GM21367 (cell line): Measurements from ENCODE around the gene ANKRD49.
A peak's percentile ranks its signal among the peaks of the same experiment; 100 is the strongest.

ENCODE experiments used
- ATAC-seq: cut with Tn5 transposase; IDR thresholded peaks from one replicate; pipeline ENCODE4 v1.9.1; 2021; ENCODE audit not compliant: unreplicated experiment

ANKRD49 gene, protein sequence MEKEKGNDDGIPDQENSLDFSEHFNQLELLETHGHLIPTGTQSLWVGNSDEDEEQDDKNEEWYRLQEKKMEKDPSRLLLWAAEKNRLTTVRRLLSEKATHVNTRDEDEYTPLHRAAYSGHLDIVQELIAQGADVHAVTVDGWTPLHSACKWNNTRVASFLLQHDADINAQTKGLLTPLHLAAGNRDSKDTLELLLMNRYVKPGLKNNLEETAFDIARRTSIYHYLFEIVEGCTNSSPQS

DNA sequence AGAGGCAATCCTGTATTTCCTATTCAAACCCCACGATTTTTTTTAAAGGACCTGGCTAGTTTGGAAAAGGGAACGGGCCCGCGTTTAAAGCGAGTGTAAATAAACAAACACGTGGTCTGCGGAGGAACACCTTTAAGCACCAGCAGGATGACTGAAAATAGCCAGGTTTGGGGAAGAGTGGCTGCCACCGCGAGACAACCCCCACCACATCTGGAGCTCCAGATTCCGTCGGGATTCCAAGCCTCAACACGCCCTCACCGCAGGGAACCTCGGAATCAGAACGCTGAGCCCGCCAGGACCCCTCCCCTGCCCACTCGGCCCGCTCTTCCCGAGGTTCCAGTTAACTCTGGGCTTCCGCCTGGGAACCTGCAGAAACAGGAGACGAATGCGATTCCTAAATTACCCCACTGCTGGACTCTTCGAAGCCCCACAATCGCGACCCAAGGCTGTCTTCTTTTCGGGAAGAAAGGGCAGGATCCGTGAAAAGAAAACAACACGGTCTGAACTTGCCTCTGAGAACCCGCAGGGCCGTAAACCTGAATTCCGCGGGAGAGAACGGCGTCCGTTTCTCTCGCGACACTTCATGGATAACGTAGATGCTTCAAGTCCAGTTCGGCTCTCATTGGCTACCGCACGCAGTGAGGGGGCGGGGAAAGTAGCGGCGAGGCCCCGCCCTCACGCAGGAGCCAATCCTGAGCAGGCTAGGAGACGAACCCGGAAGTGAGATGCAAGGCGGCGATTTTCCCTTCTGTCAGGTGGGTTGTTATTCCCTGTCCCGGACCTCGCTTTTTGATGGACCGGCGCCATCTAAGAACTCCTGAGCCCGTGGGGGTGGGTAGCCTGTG, at the start of gene ANKRD49, which contains the start of gene MRE11:
Gene ANKRD49 (plus strand): TSS at position 704 of the 845 bp plus-strand sequence. CDS start 2,710 bp downstream, outside the sequence.
Gene MRE11 (minus strand): TSS at position 564 of the 845 bp plus-strand sequence. CDS start 1,043 bp downstream, outside the sequence.
- peak; percentile 100 for ATAC-seq

DNA sequence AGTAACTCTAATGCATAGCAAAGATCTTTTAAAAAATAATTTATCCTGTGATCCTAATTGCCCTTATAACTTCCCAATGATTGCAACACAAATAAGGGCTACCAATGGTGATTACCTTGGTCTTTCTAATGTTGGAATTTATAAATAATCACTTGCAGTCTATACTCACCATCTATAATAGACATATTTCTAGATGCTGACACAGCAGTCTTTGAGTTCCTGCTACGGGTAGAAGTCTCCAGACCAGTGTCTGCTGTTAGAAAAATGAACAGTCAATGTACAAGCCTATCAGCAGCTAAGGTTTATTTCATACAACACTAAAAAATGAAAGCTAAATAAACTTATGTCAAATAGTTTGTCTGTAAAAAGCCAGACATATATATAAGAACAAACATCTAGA, 48.1 kb upstream of the ANKRD49 start:
- ATAC-seq = no peak

DNA sequence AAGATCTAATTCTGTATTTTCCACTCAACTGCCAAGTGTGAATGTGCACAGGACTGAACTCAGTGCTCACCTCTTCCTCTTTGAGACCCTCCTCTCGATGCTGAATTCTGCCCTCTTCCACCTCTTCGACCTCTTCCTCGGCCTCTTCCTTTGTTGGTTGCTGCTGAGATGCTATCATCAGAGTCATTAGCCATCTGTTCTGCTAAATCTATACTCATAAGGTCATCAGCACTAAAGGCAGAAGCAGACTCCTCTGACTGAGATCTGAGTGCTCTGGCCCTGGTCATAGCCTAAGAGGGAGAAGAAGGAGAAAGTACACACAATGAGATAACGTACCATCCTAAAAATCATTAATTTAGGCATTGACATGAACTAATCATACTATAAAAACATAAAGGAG, 46.6 kb upstream of the ANKRD49 start:
- ATAC-seq = no peak

DNA sequence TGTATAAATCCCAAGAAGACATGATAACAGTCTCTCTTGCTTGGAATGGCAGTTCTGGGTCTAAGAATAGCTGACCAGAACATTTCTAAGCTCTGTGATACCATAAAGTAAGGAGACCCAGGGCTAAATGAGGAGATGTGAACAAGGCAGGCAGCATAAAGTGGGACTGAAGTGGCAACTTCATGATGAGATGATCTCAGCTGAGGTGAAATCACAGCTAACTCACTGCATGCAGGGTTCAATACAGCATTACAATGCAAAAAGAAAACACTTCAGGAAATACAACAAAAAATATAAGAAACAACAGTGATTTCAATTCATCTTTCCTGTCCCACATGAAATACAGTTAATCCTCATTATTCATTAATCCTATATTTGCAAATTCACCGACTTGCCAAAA, 44.8 kb upstream of the ANKRD49 start:
- no peak for ATAC-seq

DNA sequence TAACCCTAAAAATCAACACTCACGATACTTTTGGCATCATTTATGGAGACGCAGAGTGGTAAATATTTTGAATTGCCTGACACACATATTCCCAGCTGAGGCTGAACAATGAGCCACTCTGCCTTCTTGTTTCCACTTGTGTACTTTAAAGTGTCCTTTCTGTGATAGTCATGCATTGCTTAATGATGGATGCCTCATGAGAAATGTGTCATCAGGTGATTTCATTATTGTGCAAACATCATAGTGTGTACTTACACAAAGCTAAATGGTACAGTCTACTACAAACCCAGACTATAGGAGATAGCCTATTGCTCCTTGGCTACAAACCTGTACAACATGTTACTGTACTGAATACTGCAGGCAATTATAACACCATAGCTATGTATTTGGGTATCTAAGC, 44.3 kb upstream of the ANKRD49 start:
- ATAC-seq = no peak

DNA sequence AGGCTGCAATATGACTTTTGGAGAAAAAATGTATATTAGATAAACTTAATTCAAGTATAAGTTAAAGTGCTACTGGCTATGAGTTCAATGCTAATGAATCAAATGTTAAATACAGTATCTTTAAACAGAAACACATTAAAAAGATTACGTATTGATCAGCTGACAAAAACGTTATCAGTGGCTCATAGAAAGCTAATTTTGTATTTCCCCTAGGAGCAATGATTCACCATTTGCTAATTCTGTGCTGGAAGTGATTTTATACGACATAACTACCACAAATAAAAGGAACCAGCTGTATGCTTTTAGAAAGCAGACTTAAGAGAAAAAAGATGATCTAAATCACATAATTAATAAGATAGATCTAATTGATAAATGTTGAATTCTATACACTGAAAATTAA, 43.7 kb upstream of the ANKRD49 start:
- ATAC-seq = no peak

DNA sequence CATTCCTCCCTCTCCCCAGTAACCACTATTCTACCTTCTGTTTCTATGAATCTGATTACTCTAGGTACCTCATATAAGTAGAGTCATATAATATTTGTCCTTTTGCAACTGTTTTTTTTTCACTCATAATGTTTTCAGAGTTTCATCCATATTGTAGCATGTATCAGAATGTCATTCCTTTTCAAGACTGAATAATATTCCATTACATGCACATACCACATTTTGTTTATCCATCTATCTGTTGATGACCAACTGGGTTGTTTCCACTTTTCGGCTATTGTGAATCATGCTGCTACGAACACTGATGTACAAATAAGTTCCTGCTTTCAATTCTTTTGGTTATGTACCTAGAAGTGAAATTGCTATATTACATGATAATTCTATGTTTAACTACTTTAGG, 40.8 kb upstream of the ANKRD49 start:
- ATAC-seq = no peak

DNA sequence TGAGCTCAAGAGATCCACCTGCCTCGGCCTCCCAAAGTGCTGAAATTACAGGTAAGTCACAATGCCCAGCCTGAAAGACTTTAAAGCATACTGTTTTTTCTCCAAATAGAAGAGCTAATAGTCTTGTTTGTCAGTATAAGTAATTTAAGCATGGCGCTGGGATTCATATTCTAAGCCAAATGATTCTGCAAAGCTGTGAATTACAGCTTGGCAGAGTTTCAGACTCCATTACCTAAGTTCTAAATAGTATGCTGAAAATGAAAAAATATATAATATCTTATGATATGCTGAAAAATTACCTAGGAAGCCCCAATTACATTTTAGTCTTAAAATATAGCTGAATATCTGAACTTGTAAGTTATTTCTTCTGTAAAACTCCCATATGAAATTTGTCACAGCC, 39.5 kb upstream of the ANKRD49 start:
- no peak for ATAC-seq

DNA sequence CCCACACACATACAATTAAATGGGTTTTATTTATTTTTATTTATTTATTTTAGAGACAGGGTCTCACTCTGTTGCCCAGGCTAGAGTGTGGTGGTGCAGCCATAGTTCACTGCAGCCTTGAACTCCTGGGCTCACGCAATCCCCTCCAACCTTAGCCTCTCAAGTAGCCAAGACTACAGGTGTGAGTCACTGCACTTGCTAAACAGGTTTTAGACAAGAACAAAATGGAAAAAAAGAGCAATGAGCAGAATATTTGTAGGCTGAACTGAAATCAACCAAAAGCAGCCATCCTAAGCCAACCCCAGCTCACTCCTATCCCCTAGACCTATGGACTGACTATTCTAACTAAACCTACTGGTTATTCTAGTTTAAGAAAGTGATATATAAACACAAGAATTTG, 37.9 kb upstream of the ANKRD49 start:
- no peak for ATAC-seq

DNA sequence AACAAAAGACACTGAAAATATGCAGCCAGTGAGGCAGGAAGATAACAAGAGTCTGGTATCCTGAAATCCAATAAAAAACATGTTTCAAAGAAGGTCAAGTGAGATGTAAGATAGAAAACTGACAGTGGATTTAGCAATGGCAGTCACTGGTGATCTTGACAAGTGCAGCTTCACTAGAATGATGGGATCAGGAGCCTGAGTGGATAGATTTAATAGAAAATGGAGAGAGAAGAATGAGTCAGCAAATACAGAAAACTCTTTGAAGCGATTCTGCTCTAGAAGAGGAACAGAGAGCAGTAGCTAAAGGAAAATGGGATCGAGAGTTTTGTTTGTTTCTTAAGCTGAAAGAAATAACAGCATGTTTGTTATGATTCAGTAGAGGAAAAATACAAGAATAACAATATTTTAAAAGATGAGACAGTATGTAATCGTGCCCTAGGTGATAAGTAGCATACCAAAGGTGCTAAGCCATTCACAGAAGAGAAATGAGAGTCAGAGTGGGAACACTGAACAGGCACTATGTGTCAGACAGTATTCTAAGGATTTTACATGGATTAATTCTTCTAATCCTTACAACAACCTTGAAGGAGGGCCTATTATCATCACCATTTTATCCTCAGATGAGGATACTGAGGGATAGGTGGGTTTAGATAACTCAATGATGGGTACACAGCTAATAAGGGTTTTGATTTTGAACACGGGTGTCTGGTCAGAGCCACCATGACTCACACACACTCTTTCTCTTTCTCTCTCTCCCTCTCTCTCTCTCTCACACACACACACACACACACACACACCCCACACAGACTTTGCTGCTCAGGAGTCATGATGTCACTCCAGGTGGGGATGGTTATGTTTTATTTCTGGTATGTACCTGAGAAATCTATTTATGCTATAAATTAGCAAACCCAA, 36.4 kb upstream of the ANKRD49 start:
- ATAC-seq = peak; percentile 51

DNA sequence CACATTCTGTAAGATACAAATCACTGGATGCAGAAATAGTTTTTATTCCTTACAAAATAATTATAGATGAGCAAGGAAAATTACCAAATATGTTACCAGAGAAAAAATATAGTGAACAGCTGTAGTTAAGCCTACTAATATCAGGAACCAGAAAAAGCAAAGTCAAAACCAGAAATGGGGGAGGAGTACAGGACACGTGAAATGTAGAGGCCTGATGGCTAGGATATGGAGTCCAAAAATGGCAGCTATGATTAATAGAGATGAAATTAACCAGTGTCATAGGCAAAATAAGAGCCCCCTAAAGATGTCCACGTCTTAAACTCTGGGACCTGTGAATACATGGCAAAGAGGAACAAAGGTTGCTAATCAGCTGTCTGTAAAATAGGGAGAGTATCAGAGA, 34.2 kb upstream of the ANKRD49 start:
- no peak for ATAC-seq

DNA sequence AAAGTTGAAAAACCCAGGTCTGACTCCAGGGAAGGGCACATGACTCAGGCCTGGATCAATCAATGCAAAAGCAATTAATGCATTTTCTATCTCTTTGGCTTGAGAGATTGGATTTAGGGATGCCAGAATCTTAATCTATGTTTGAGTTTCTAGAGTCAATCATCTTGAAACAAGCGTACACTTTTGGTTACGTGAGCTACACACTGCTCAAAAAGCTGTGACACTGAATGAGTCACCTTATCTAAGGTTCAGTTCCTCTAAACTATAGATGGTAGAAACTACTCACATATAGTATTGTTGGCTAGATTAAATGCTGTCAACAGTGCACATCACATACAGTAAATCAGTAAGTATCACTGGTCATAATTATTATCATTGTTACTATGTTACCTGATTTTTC, 24.4 kb upstream of the ANKRD49 start:
- peak; percentile 80 for ATAC-seq

DNA sequence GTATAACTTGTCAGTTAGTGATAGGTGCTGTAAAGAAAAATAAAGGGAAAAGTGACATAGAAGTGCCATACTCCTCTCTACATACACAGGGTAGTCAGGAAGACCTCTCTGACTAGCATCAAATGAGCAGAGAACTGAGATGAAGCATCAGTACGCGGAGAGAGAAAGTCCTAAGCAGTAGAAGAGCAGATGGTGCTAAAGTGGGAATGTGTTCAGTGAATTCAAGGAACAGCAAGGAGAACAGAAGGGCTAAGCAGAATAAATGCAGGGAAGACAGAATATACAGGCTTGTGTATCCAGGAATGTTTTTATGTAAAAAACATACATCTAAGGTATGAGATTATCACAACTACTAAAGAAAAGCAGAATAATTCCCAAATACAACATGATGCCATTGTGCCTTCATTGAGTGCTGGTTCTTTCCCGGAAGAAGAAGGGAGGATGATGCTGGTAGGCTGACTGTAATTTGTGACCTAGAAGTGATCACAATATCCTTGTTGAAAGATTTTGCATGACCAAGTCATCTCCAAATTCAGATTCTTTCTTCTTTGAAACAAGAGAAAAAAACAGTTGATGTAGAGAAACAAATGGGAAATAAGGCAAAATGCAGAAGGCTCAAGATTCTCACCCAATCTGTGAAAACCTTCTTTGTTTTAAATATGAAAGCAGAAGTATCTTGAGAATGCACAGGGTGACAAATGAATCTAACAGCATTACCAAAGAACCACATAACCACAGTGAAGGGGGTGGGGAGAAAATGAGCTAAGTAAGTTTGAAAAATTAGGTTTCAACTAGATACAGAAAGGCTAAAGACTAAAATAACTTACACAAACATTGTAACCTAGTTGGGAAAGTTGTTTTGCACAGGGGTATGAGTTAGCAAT, 20.6 kb upstream of the ANKRD49 start:
- ATAC-seq = peak; percentile 87

DNA sequence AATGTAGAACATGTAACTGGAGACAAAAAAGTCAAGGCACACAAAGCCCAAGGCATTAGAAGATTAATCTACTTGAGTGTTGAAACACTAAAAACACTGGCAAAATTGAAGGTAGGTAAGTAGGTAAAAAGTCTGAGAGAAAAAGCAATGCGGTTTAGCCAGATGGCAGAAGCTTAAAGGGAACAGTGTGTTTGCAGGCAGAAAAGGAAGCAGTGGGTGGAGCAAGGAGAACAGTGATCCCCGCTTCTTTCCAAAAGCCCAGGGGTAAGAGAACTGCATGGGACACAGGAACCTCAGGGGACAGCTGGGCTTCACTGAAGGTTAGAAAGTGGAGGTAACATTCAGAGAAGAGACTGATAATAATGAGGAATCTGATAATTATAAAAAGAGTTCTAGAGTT, 16.2 kb upstream of the ANKRD49 start:
- ATAC-seq = no peak

DNA sequence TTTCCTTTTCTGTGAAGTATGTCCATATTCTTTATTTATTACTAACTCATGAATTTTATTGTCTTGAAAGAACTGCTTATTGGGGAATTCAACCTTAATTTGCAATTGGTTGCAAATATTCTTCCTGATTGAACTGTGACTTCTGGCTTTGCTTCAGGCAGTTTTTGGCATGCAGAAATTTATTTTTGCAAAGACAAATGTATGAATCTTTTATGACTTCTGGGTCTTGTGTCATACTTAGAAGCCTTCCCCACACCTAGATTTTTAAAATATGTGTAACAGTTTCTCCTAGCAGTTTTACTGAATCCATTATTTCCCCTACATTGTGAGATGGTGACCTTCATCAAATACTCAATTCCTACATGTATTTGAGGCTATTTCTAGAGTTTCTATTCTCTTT, 12.4 kb upstream of the ANKRD49 start:
- ATAC-seq = no peak

DNA sequence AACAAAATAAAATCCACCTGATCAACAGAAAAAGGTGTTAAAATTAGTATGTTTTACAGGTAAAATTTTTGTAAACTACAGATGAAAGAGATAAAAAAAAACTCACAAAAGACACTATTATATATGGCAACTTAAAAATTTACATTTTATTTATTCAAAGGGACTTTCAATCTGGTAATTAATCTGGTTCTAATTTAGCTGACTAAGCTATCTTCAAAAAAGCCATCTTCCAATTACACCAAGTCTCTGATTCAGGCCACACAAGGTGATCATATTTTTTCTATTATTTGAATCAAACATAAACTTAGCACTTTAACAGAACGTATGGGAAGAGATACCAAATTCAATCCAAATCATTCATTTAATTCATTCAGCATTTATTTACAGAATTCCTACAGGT, 7.7 kb upstream of the ANKRD49 start:
- ATAC-seq = no peak

DNA sequence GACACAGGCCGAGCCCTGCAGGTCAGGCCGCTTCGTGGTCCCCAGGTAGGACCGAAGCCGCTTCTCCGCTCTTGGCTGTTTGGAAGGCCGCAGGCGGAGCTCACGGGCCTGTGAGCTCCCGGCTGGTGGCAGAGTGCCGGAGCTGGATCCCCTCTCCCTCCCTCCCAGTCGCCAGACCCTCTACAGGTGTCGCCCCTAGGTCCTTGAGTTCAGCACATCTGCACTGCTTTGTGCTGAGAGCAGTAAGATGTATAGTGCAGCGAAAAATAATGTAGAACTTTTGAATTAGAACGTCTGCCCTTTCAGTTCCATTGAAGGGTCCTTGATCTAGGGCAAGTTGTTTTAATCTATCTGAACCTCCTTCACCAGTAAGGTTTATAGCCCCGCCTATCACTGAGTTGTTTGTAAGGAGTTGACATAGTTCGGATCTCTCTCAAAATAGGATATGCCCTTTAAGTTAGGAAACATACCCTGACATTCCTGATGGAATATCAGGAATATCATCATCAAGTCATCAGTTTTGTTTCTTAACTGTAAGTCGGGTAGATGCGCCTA, 419 bp downstream of the ANKRD49 start:
- peak; percentile 50 for ATAC-seq

DNA sequence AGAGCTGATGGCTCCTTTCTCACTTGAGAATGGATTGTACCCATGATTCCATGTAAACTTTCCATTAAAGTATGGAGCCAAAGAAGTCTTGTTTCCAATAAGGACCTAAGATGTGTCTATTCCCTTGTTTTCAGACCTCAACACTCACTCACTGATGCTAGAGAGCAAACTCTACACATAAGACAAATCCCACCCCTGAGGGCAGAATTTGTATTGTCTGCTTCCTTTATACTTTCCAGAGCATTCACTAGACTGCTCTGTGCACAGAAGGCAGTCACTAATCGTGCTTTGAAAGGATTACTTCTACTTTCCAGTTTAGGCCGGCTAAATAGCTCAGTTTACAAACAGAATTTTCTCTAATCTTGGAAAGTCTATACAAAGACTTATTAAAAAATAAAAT, 6.4 kb downstream of the ANKRD49 start:
- ATAC-seq = no peak

DNA sequence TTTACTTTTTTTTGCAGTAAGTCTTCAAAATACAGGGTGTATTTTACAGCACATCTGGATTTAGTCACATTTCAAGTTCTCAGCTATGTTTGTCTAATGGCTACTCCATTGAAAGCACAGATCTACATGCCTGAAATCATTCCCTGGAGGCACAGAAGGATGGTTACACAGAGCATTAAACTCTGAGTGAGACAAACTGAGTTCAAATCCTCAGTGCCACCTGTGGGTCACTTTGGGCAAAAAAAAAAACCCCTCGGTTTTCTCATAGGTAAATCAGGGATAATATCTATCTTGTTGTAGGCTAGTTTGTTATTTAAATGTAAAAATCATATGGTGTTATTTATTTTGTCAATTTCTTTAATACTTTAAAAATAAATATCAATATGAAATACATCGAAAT, 7.7 kb downstream of the ANKRD49 start:
- ATAC-seq = no peak

DNA sequence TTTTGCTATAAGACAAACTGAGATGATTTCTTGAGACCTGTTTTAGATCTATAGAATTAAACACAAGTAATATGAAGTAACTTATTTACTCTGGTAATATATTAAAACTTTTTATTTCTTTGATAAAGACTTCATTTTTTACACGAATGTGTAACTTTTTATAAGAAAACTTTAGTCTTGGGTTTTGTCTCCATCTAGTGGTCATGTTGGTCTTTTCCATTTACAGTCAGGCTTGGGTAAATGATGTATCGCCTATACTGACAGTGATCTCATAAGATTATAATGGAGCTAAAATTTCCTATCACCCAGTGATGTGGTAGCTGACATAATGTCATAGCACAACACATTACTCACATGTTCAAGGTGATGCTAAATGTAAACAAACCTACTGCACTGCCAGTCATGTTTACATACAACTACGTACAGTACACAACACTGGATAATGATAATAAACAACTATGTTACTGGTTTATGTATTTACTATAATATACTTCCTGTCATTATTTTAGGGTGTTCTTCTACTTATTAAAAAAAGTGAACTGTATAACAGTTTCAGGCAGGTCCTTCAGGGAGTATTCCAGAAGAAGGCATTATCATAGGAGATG, 11.0 kb downstream of the ANKRD49 start:
- ATAC-seq = no peak
